HEK293 (cell line): ENCODE measurements around the gene KMO.

Experiments used
- CTCF ChIA-PET: fragments of 350-600 bp; formaldehyde crosslinking; extraction: SDS; loops from one replicate; lab custom pipeline; 2021; ENCODE audit warnings: antibody characterized with exemption; lab: Yijun Ruan, JAX
- POLR2A ChIA-PET: fragments of 300-600 bp; formaldehyde crosslinking; extraction: SDS; loops from one replicate; lab custom pipeline; 2020; ENCODE audit warnings: antibody characterized with exemption, inconsistent platforms; lab: Yijun Ruan, JAX
- H3K27ac ChIP-seq: fragments of 200-500 bp; sonication (Bioruptor generic); 2 replicates; pipeline ENCODE4 v1.5.1; 2014; ENCODE audit warnings: low read depth, low read length, control low read depth, inconsistent platforms; ENCODE audit errors: extremely low read depth
- H3K36me3 ChIP-seq, 2 experiments: fragments of 200-500 bp in 1 of 2; sonication (Bioruptor generic) in 1 of 2; 1 replicate in 1 of 2; 2 replicates in 1 of 2; pipeline ENCODE4 v1.5.1; 2014 to 2017; ENCODE audit warnings: inconsistent platforms in 2 of 2, low read length in 2 of 2; ENCODE audit not compliant: control insufficient read depth in 2 of 2, insufficient read depth in 1 of 2
- H3K4me1 ChIP-seq: fragments of 200-500 bp; sonication (Bioruptor generic); 2 replicates; pipeline ENCODE4 v1.5.1; 2014; ENCODE audit warnings: mild to moderate bottlenecking, low read length, inconsistent platforms; ENCODE audit not compliant: control insufficient read depth, insufficient read depth
- H3K4me3 ChIP-seq: 2 replicates; pipeline ENCODE4 v1.5.1; 2011; ENCODE audit warnings: low read depth, mild to moderate bottlenecking, control low read depth, low read length, moderate library complexity
- H3K9me3 ChIP-seq: fragments of 200-500 bp; sonication (Bioruptor generic); 2 replicates; pipeline ENCODE4 v1.5.1; 2014; ENCODE audit warnings: low read depth, low read length, inconsistent platforms; ENCODE audit not compliant: control insufficient read depth, insufficient read depth
- HOXA7 ChIP-seq: sonication (generic); formaldehyde crosslinking; IDR thresholded peaks from 2 replicates; pipeline ENCODE4 v1.8.1; 2022; ENCODE audit warnings: missing genetic modification reagents, borderline replicate concordance
- KLF1 ChIP-seq: fragments of 450-650 bp; formaldehyde crosslinking; IDR thresholded peaks from 2 replicates; pipeline ENCODE4 v1.5.1; 2016; ENCODE audit warnings: missing biosample characterization, missing genetic modification characterization
- KLF7 ChIP-seq: fragments of 450-650 bp; formaldehyde crosslinking; IDR thresholded peaks from 2 replicates; pipeline ENCODE4 v1.5.1; 2016; ENCODE audit warnings: missing biosample characterization, missing genetic modification characterization, borderline replicate concordance
- OVOL3 ChIP-seq: fragments of 450-650 bp; formaldehyde crosslinking; IDR thresholded peaks from 2 replicates; pipeline ENCODE4 v1.5.1; 2016; ENCODE audit warnings: missing biosample characterization, missing genetic modification characterization
- PRDM1 ChIP-seq: fragments of 450-650 bp; formaldehyde crosslinking; IDR thresholded peaks from 2 replicates; pipeline ENCODE4; 2016; ENCODE audit warnings: missing biosample characterization, missing genetic modification characterization
- TRIM28 ChIP-seq: IDR thresholded peaks from 2 replicates; pipeline ENCODE4 v1.6.1; 2011; ENCODE audit warnings: low read length, control low read depth, borderline replicate concordance
- WT1 ChIP-seq: fragments of 450-650 bp; formaldehyde crosslinking; IDR thresholded peaks from 2 replicates; pipeline ENCODE4 v1.5.1; 2016; ENCODE audit warnings: missing biosample characterization, missing genetic modification characterization
- ZBTB17 ChIP-seq: fragments of 450-650 bp; formaldehyde crosslinking; IDR thresholded peaks from 2 replicates; pipeline ENCODE4 v1.5.1; 2016; ENCODE audit warnings: missing biosample characterization, missing genetic modification characterization
- ZBTB6 ChIP-seq: fragments of 450-650 bp; formaldehyde crosslinking; IDR thresholded peaks from 2 replicates; pipeline ENCODE4 v1.5.1; 2017; ENCODE audit warnings: missing biosample characterization, missing genetic modification characterization
- ZFHX2 ChIP-seq: fragments of 450-650 bp; formaldehyde crosslinking; conservative IDR thresholded peaks from 2 replicates; pipeline ENCODE4 v1.5.1; 2016; ENCODE audit warnings: missing biosample characterization, missing genetic modification characterization
- ZNF138 ChIP-seq: fragments of 450-650 bp; formaldehyde crosslinking; IDR thresholded peaks from 2 replicates; pipeline ENCODE4 v1.5.1; 2016; ENCODE audit warnings: missing biosample characterization, missing genetic modification characterization, borderline replicate concordance
- ZNF174 ChIP-seq: fragments of 450-650 bp; formaldehyde crosslinking; IDR thresholded peaks from 2 replicates; pipeline ENCODE4 v1.5.0; 2017; ENCODE audit warnings: missing biosample characterization, mild to moderate bottlenecking, missing genetic modification characterization
- ZNF18 ChIP-seq: fragments of 450-650 bp; formaldehyde crosslinking; IDR thresholded peaks from 2 replicates; pipeline ENCODE4 v1.5.1; 2016; ENCODE audit warnings: missing biosample characterization, missing genetic modification characterization
- ZNF184 ChIP-seq: fragments of 450-650 bp; IDR thresholded peaks from 2 replicates; pipeline ENCODE4 v1.5.1; 2018; ENCODE audit warnings: missing biosample characterization, mild to moderate bottlenecking, missing genetic modification characterization
- ZNF248 ChIP-seq: fragments of 450-650 bp; formaldehyde crosslinking; IDR thresholded peaks from 2 replicates; pipeline ENCODE4 v1.5.1; 2017; ENCODE audit warnings: missing biosample characterization, missing genetic modification characterization
- ZNF302 ChIP-seq: fragments of 450-650 bp; formaldehyde crosslinking; IDR thresholded peaks from 2 replicates; pipeline ENCODE4 v1.5.1; 2016; ENCODE audit warnings: missing biosample characterization, missing genetic modification characterization, low read depth
- ZNF362 ChIP-seq: fragments of 450-650 bp; formaldehyde crosslinking; IDR thresholded peaks from 2 replicates; pipeline ENCODE4 v1.5.1; 2016; ENCODE audit warnings: missing biosample characterization, missing genetic modification characterization
- ZNF366 ChIP-seq: fragments of 450-650 bp; formaldehyde crosslinking; conservative IDR thresholded peaks from 2 replicates; pipeline ENCODE4 v1.5.1; 2016; ENCODE audit warnings: missing biosample characterization, missing genetic modification characterization
- ZNF394 ChIP-seq: fragments of 450-650 bp; formaldehyde crosslinking; IDR thresholded peaks from 2 replicates; pipeline ENCODE4 v1.5.1; 2016; ENCODE audit warnings: missing biosample characterization, missing genetic modification characterization, mild to moderate bottlenecking, moderate library complexity, borderline replicate concordance
- ZNF416 ChIP-seq: fragments of 450-650 bp; formaldehyde crosslinking; IDR thresholded peaks from 2 replicates; pipeline ENCODE4 v1.5.1; 2016; ENCODE audit warnings: missing biosample characterization, missing genetic modification characterization
- ZNF596 ChIP-seq: fragments of 450-650 bp; IDR thresholded peaks from 2 replicates; pipeline ENCODE4 v1.5.0; 2018; ENCODE audit warnings: missing biosample characterization, mild to moderate bottlenecking, missing genetic modification characterization, moderate library complexity
- ZNF654 ChIP-seq: fragments of 450-650 bp; formaldehyde crosslinking; IDR thresholded peaks from 2 replicates; pipeline ENCODE4 v1.5.1; 2016; ENCODE audit warnings: low read depth, missing biosample characterization, missing genetic modification characterization
- ZNF776 ChIP-seq: fragments of 450-650 bp; formaldehyde crosslinking; IDR thresholded peaks from 2 replicates; pipeline ENCODE4 v1.5.0; 2017; ENCODE audit warnings: missing biosample characterization, missing genetic modification characterization, borderline replicate concordance

KMO gene

GRCh38 chr1:241531195-241532161 is 700 bp upstream of the KMO start:
- Histone ChIP-seq H3K27ac (no peak overlapping the region), H3K4me3 (no peak overlapping the region), H3K36me3 (no peaks in the 10 kb centered on the region), H3K4me1 (no peaks in the 10 kb centered on the region), H3K9me3 (no peaks in the 10 kb centered on the region)
- POLR2A ChIA-PET, result no interaction called here
- peak; percentile 47 for TF ChIP-seq ZNF654 (tag by site-specific recombination)
- TF ChIP-seq ZNF366 (tag by site-specific recombination), result peak; percentile 48; the same call in 1 of the 2 replicates
- no peak for TF ChIP-seq ZNF302 (tag by site-specific recombination)
- peak; percentile 64 for TF ChIP-seq PRDM1 (tag by site-specific recombination)
- 0 out of 2 replicates have a peak, but pooled peaks have one; percentile 17 for TF ChIP-seq ZNF596 (tag by site-specific recombination)
- 0 out of 2 replicates have a peak, but pooled peaks have one; percentile 13 for TF ChIP-seq ZBTB17
- TF ChIP-seq ZNF362 (tag by site-specific recombination), result peak; percentile 55; the same call in 1 of the 2 replicates
- no peak for TF ChIP-seq ZNF138 (tag by site-specific recombination)
- CTCF ChIA-PET, result interaction anchor here (0.7 kb wide), 2 partner anchors 81 to 748 kb away, joined by 4 to 6 read pairs; no protein-coding TSS in a partner anchor

GRCh38 chr1:241532864-241533263 is 686 bp downstream of the KMO start:
- H3K36me3 ChIP-seq, result no peaks in the 10 kb centered on the region
- no peak overlapping the region for H3K4me3 ChIP-seq
- no peaks in the 10 kb centered on the region for H3K4me1 ChIP-seq
- H3K9me3 ChIP-seq, result no peaks in the 10 kb centered on the region
- ChIA-PET CTCF (no interaction called here), POLR2A (no interaction called here)
- H3K27ac ChIP-seq, result no peak overlapping the region
- TF ChIP-seq ZNF776 (tag by site-specific recombination) (no peak), KLF7 (no peak), TRIM28 (no peak), ZNF416 (tag by site-specific recombination) (no peak), ZNF184 (tag by site-specific recombination) (no peak), ZNF18 (tag by site-specific recombination) (no peak), ZBTB6 (tag by site-specific recombination) (no peak), HOXA7 (CRISPR knock-in tag) (no peak), ZNF174 (tag by site-specific recombination) (no peak), OVOL3 (tag by site-specific recombination) (no peak), ZNF248 (tag by site-specific recombination) (no peak), WT1 (tag by site-specific recombination) (no peak), KLF1 (no peak), ZNF362 (tag by site-specific recombination) (no peak), ZBTB17 (no peak), ZNF394 (tag by site-specific recombination) (no peak), ZFHX2 (tag by site-specific recombination) (no peak)
